CD14-positive monocyte (primary cell): Measurements from ENCODE around the gene DCTN2. TPM values are rescaled to one million over a fixed set of nuclear protein-coding genes. Genes with fewer than 3 reads are reported as not detected.

ENCODE experiments used
- DNase-seq, 3 donors: peaks; one replicate each; pipeline ENCODE4 v3.0.0-alpha.2; 2011 to 2022
- H2AFZ ChIP-seq: 2 replicates; pipeline ENCODE4 v1.6.0; 2012; ENCODE audit warnings: mild to moderate bottlenecking, low read depth, low read length, inconsistent platforms; ENCODE audit not compliant: insufficient read depth, poor library complexity, severe bottlenecking
- H3K27ac ChIP-seq, 2 donors: 1 replicate in 1 of 2; 2 replicates in 1 of 2; pipeline ENCODE4 v1.5.1; 2012 to 2013; ENCODE audit warnings: low read length in 2 of 2, control low read depth in 1 of 2, inconsistent platforms in 1 of 2, low read depth in 1 of 2, mild to moderate bottlenecking in 1 of 2
- H3K27me3 ChIP-seq, 2 donors: one replicate each; pipeline versions ENCODE4 v1.6.0 to v1.6.1; 2011 to 2013; ENCODE audit warnings: low read length in 2 of 2; ENCODE audit not compliant: control insufficient read depth in 2 of 2, insufficient read depth in 2 of 2
- H3K36me3 ChIP-seq, 2 donors: replicated peaks in 1 of 2; 1 replicate in 1 of 2; 2 replicates in 1 of 2; pipeline versions ENCODE4 v1.5.1 to v1.6.1; 2012 to 2013; ENCODE audit warnings: low read length in 2 of 2, control low read depth in 1 of 2, inconsistent platforms in 1 of 2, mild to moderate bottlenecking in 1 of 2; ENCODE audit not compliant: insufficient read depth in 2 of 2, control insufficient read depth in 1 of 2
- H3K4me1 ChIP-seq, 2 donors: 1 replicate in 1 of 2; 2 replicates in 1 of 2; pipeline versions ENCODE4 v1.5.1 to v1.6.1; 2012 to 2013; ENCODE audit warnings: low read length in 2 of 2, control low read depth in 1 of 2, inconsistent platforms in 1 of 2, mild to moderate bottlenecking in 1 of 2, moderate library complexity in 1 of 2; ENCODE audit not compliant: insufficient read depth in 2 of 2, control insufficient read depth in 1 of 2
- H3K4me2 ChIP-seq: replicated peaks from 2 replicates; pipeline ENCODE3; 2012; ENCODE audit warnings: low read length, moderate library complexity, mild to moderate bottlenecking; ENCODE audit not compliant: poor library complexity, severe bottlenecking; ENCODE audit errors: extremely low read depth
- H3K4me3 ChIP-seq, 3 experiments: fragments of 200-600 bp in 1 of 3; sonication (generic) in 1 of 3; replicated peaks in 1 of 3; 1 replicate in 2 of 3; 2 replicates in 1 of 3; pipeline ENCODE4 v1.5.1; 2011 to 2013; ENCODE audit warnings: low read length in 3 of 3, mild to moderate bottlenecking in 3 of 3, control low read depth in 2 of 3, low read depth in 2 of 3, inconsistent platforms in 1 of 3, moderate library complexity in 1 of 3
- H3K79me2 ChIP-seq: 2 replicates; pipeline ENCODE4 v1.6.0; 2012; ENCODE audit warnings: mild to moderate bottlenecking, control low read depth, inconsistent platforms, low read length, moderate library complexity; ENCODE audit not compliant: insufficient read depth
- H3K9ac ChIP-seq: 2 replicates; pipeline ENCODE4 v1.6.0; 2017; ENCODE audit warnings: low read length, mild to moderate bottlenecking; ENCODE audit not compliant: insufficient read depth, poor library complexity, severe bottlenecking
- H3K9me3 ChIP-seq, 2 donors: replicated peaks in 1 of 2; 1 replicate in 1 of 2; 2 replicates in 1 of 2; pipeline versions ENCODE4 v1.5.1 to v1.6.1; 2012 to 2013; ENCODE audit warnings: low read length in 2 of 2, control low read depth in 1 of 2; ENCODE audit not compliant: control insufficient read depth in 1 of 2, insufficient read depth in 1 of 2
- H4K20me1 ChIP-seq: 2 replicates; pipeline ENCODE4 v1.6.0; 2012; ENCODE audit warnings: mild to moderate bottlenecking, low read length, control low read depth, moderate library complexity; ENCODE audit not compliant: insufficient read depth
- H3K27ac Mint-ChIP-seq, 7 donors: one replicate each; pipeline ENCODE4 v1.8.0; 2020; ENCODE audit warnings: mild to moderate bottlenecking in 7 of 7, mixed read lengths in 7 of 7, moderate library complexity in 6 of 7, inconsistent platforms in 2 of 7
- H3K27me3 Mint-ChIP-seq, 3 donors: one replicate each; pipeline ENCODE4 v1.8.0; 2021 to 2022; ENCODE audit warnings: low read depth in 3 of 3, mild to moderate bottlenecking in 3 of 3, mixed read lengths in 3 of 3, moderate library complexity in 3 of 3, inconsistent platforms in 1 of 3
- H3K36me3 Mint-ChIP-seq, 2 donors: one replicate each; pipeline ENCODE4 v1.8.0; 2020; ENCODE audit warnings: mixed read lengths in 2 of 2, inconsistent platforms in 1 of 2, mild to moderate bottlenecking in 1 of 2
- H3K4me1 Mint-ChIP-seq: one replicate; pipeline ENCODE4 v1.8.0; 2020; ENCODE audit warnings: mild to moderate bottlenecking, mixed read lengths
- H3K4me3 Mint-ChIP-seq, 2 donors: one replicate each; pipeline ENCODE4 v1.8.0; 2020; ENCODE audit warnings: mild to moderate bottlenecking in 2 of 2, mixed read lengths in 2 of 2, moderate library complexity in 1 of 2
- H3K9me3 Mint-ChIP-seq, 7 donors: one replicate each; pipeline ENCODE4 v1.8.0; 2020 to 2022; ENCODE audit warnings: mixed read lengths in 7 of 7, mild to moderate bottlenecking in 6 of 7, moderate library complexity in 6 of 7, inconsistent platforms in 2 of 7
- CTCF ChIP-seq: fragments of 200-600 bp; IDR thresholded peaks from one replicate; pipeline ENCODE4 v1.8.0; 2022; ENCODE audit warnings: antibody characterized with exemption, mild to moderate bottlenecking
- WGBS: methylation state at CpG from one replicate; pipeline ENCODE4 v1.1.5; 2013; ENCODE audit warnings: missing lambda C conversion rate; ENCODE audit not compliant: insufficient coverage; 5-methylcytosine and 5-hydroxymethylcytosine counted together
- intact Hi-C, 2 donors: fragments of 100-400 bp; cut with micrococcal nuclease; formaldehyde crosslinking; loops; one replicate each; pipeline versions ENCODE4 v1.15.0 to v1.15.1; 2023
- polyA plus RNA-seq, 3 donors: library from polyadenylated mRNA; depleted of rRNA in 1 of 3; unstranded in 2 of 3; stranded (reverse) in 1 of 3; fragments of 300-500 nt in 2 of 3; fragments of >200 nt in 1 of 3; fragmentation: Illumina TruSeq in 2 of 3; gene quantifications; 1 replicate in 2 of 3; 2 replicates in 1 of 3; pipeline ENCODE4 v1.2.3, GENCODE V29; 2012 to 2021

The DCTN2 gene
- polyA plus RNA-seq, 3 donors = 72.8 to 94.5 (median 82.2) TPM

- no peak overlapping the region for H3K27ac Mint-ChIP-seq
- H3K4me3 ChIP-seq = no peak overlapping the region
- no peak overlapping the region for H3K4me3 Mint-ChIP-seq
- peaks cover 15 to 22% (median 18%) of the 10 kb centered on the region in 3 donors for H3K27me3 Mint-ChIP-seq
- no peaks in the 10 kb centered on the region for H3K9me3 Mint-ChIP-seq
- intact Hi-C loops = no loop called here
- no peak overlapping the region for H3K27ac ChIP-seq
- 100% methylated on average over 1 of the region's 2 CpGs for WGBS
- H3K9me3 ChIP-seq = no peaks in the 10 kb centered on the region
- H2AFZ ChIP-seq = no peak overlapping the region
- H3K4me2 ChIP-seq = no peak overlapping the region
- H3K79me2 ChIP-seq = no peaks in the 10 kb centered on the region
- peaks cover 8% of the 10 kb centered on the region for H3K4me1 Mint-ChIP-seq
- H3K9ac ChIP-seq = no peak overlapping the region
- H4K20me1 ChIP-seq = no peaks in the 10 kb centered on the region
- TF ChIP-seq CTCF = no peak
- no peaks in the 10 kb centered on the region for H3K36me3 Mint-ChIP-seq
- peaks cover 0 to 8% of the 10 kb centered on the region in 2 donors for H3K27me3 ChIP-seq
- DNase-seq = no peak
- peaks cover under 1 to 2% of the 10 kb centered on the region in 2 donors for H3K4me1 ChIP-seq
- H3K36me3 ChIP-seq = no peaks in the 10 kb centered on the region
These were observed 32.0 kb upstream of the DCTN2 start for GRCh38 chr12:57579011-57579410.

- H3K27ac Mint-ChIP-seq = no peak overlapping the region
- intact Hi-C loops = no loop called here
These were observed 31.2 kb upstream of the DCTN2 start for GRCh38 chr12:57577981-57578758.

More at GRCh38 chr12:57577981-57578758, 31.2 kb upstream of the DCTN2 start:
- Histone ChIP-seq H3K27ac (no peak overlapping the region), H4K20me1 (no peaks in the 10 kb centered on the region), H3K36me3 (no peaks in the 10 kb centered on the region), H3K4me1 (no peaks in the 10 kb centered on the region), H2AFZ (no peak overlapping the region), H3K27me3 (peaks cover 0 to 8% of the 10 kb centered on the region in 2 donors), H3K79me2 (no peaks in the 10 kb centered on the region), H3K4me2 (no peak overlapping the region), H3K9ac (no peak overlapping the region), H3K9me3 (no peaks in the 10 kb centered on the region), H3K4me3 (no peak overlapping the region)
- Mint-ChIP-seq H3K27me3 (peaks cover 14 to 22% (median 17%) of the 10 kb centered on the region in 3 donors), H3K4me3 (no peak overlapping the region), H3K36me3 (no peaks in the 10 kb centered on the region), H3K9me3 (no peaks in the 10 kb centered on the region), H3K4me1 (peaks cover 2% of the 10 kb centered on the region)
- TF ChIP-seq CTCF = no peak
- no peak for DNase-seq
- WGBS = 94% methylated on average over 9 of the region's 12 CpGs
